ENCODE measurements around the gene OR8B4.
"Not testable (repeated sequence)": the region's sequence is repeated elsewhere in the genome, so short reads cannot be mapped to it uniquely, and the experiment has no call there.

Gene OR8B4

GRCh38 chr11:124403186-124403585, 21.5 kb downstream of the OR8B4 start:
- not testable (repeated sequence) for DNase-seq

GRCh38 chr11:124402326-124402922, 22.2 kb downstream of the OR8B4 start:
- DNase-seq = no peak

- DNase-seq = no peak
Measured at GRCh38 chr11:124398924-124399323, 25.7 kb downstream of the OR8B4 start, which contains the start of gene OR8B3. Gene OR8B3 (minus strand): TSS chr11:124399024. CDS start chr11:124397351, 1,673 bp downstream.

GRCh38 chr11:124396847-124397246, 27.8 kb downstream of the OR8B4 start:
- not testable (repeated sequence) for DNase-seq

- DNase-seq = no peak
Measured at GRCh38 chr11:124394408-124394807, 30.3 kb downstream of the OR8B4 start.

- DNase-seq = no peak
Measured at GRCh38 chr11:124384399-124384798, 40.3 kb downstream of the OR8B4 start, which contains the start of gene OR8B2. Gene OR8B2 (minus strand): TSS chr11:124384499. CDS start chr11:124383343, 1,156 bp downstream.

GRCh38 chr11:124382857-124383256, 41.8 kb downstream of the OR8B4 start:
- not testable (repeated sequence) for DNase-seq

GRCh38 chr11:124380585-124380984, 44.1 kb downstream of the OR8B4 start:
- no peak for DNase-seq

- DNase-seq = no peak
Measured at GRCh38 chr11:124376280-124376679, 48.4 kb downstream of the OR8B4 start.

Data from NCI-H748 treated with DMSO at 0.1 percent for 48 hours (cell line).